HepG2 (cell line): ENCODE measurements around the gene RIPPLY2.

ENCODE experiments used
- JUN ChIP-seq: sonication (generic); formaldehyde crosslinking; IDR thresholded peaks from 2 replicates; pipeline ENCODE4 v1.4.0; 2020; ENCODE audit warnings: mild to moderate bottlenecking, missing genetic modification reagents
- MAFF ChIP-seq: IDR thresholded peaks from 2 replicates; pipeline ENCODE4 v1.6.1; 2011; ENCODE audit warnings: low read depth, low read length, improper control_type of control experiment
- YY1 ChIP-seq: IDR thresholded peaks from 2 replicates; pipeline ENCODE4 v1.6.1; 2011; ENCODE audit warnings: low read length, low read depth, moderate library complexity, mild to moderate bottlenecking; ENCODE audit not compliant: insufficient read depth, insufficient replicate concordance
- ZNF572 ChIP-seq: sonication (generic); formaldehyde crosslinking; IDR thresholded peaks from 2 replicates; pipeline ENCODE4 v1.5.1; 2020; ENCODE audit warnings: mild to moderate bottlenecking, missing genetic modification reagents

- no peak for TF ChIP-seq YY1
- no peak for TF ChIP-seq MAFF
- TF ChIP-seq ZNF572 (CRISPR knock-in tag): no peak
- no peak for TF ChIP-seq JUN (CRISPR knock-in tag)
Observed at GRCh38 chr6:83905648-83906047, 52.5 kb downstream of the RIPPLY2 start.
